H1 (cell line): ENCODE measurements around the gene BCKDHB. TPM values are rescaled to one million over a fixed set of nuclear protein-coding genes. Genes with fewer than 3 reads are reported as not detected.

Experiments
- CTCF ChIA-PET: fragments of 300-600 bp; sonication (Branson Sonifier 250); formaldehyde crosslinking; loops from one replicate; lab custom pipeline; 2021; ENCODE audit not compliant: partially characterized antibody; lab: Charles Lee
- POLR2A ChIA-PET: fragments of 300-600 bp; sonication (Branson Sonifier 250); formaldehyde crosslinking; loops from one replicate; lab custom pipeline; 2021; ENCODE audit warnings: inconsistent platforms; ENCODE audit not compliant: partially characterized antibody; lab: Charles Lee
- DNase-seq, 2 experiments: peaks; one replicate each; pipeline versions ENCODE4 v3.0.0 to v3.0.0-alpha.2; 2010 to 2022; ENCODE audit warnings: low spot score in 2 of 2, low read depth in 1 of 2, mixed read lengths in 1 of 2
- FAIRE-seq: peaks from 2 replicates; lab custom pipeline; 2011; peaks lifted over from hg19 to GRCh38; lab: Jason Lieb, UNC
- H2AFZ ChIP-seq: 2 replicates; pipeline ENCODE4 v1.8.1; 2012; ENCODE audit warnings: low read length, inconsistent platforms
- H2AK5ac ChIP-seq: 2 replicates; pipeline ENCODE4 v1.6.1; 2013; ENCODE audit warnings: low read depth, low read length
- H2BK120ac ChIP-seq: replicated peaks from 2 replicates; pipeline ENCODE3; 2013; ENCODE audit warnings: low read depth, low read length, inconsistent platforms
- H2BK12ac ChIP-seq: 2 replicates; pipeline ENCODE4 v1.6.1; 2013; ENCODE audit warnings: low read depth, low read length
- H2BK15ac ChIP-seq: 2 replicates; pipeline ENCODE4 v1.6.1; 2013; ENCODE audit warnings: low read length
- H2BK20ac ChIP-seq: 2 replicates; pipeline ENCODE4 v1.6.1; 2013; ENCODE audit warnings: low read length
- H2BK5ac ChIP-seq: 2 replicates; pipeline ENCODE4 v1.6.1; 2013; ENCODE audit warnings: low read depth, low read length
- H3K14ac ChIP-seq: 2 replicates; pipeline ENCODE4 v1.6.1; 2013; ENCODE audit warnings: inconsistent platforms; ENCODE audit not compliant: insufficient read length
- H3K18ac ChIP-seq: 2 replicates; pipeline ENCODE4 v1.6.1; 2013; ENCODE audit warnings: low read length; ENCODE audit errors: extremely low read depth
- H3K23ac ChIP-seq: 2 replicates; pipeline ENCODE4 v1.6.1; 2013; ENCODE audit warnings: inconsistent platforms; ENCODE audit not compliant: insufficient read length
- H3K23me2 ChIP-seq: 2 replicates; pipeline ENCODE4 v1.6.1; 2013; ENCODE audit warnings: low read depth, low read length
- H3K27ac ChIP-seq: 2 replicates; pipeline ENCODE4 v1.6.1; 2011; ENCODE audit warnings: low read depth, low read length, inconsistent platforms
- H3K27me3 ChIP-seq, 4 experiments: replicated peaks in 1 of 4; 1 replicate in 1 of 4; 2 replicates in 3 of 4; pipeline versions ENCODE4 v1.6.1 to v1.8.1; 2011 to 2013; ENCODE audit warnings: low read length in 3 of 4, mild to moderate bottlenecking in 3 of 4, inconsistent platforms in 2 of 4, mixed read lengths in 2 of 4, moderate library complexity in 1 of 4; ENCODE audit not compliant: control insufficient read depth in 3 of 4, insufficient read depth in 3 of 4; ENCODE audit errors: extremely low read depth in 1 of 4
- H3K36me3 ChIP-seq, 4 experiments: 2 replicates each; pipeline versions ENCODE4 v1.6.1 to v1.8.1; 2011 to 2013; ENCODE audit warnings: mild to moderate bottlenecking in 4 of 4, low read length in 3 of 4, moderate library complexity in 2 of 4, control low read depth in 1 of 4, inconsistent platforms in 1 of 4; ENCODE audit not compliant: insufficient read depth in 4 of 4, control insufficient read depth in 2 of 4
- H3K4ac ChIP-seq: replicated peaks from 2 replicates; pipeline ENCODE3; 2013; ENCODE audit warnings: low read length, low read depth, mixed read lengths, inconsistent platforms; ENCODE audit not compliant: insufficient read length
- H3K4me1 ChIP-seq, 4 experiments: replicated peaks in 1 of 4; 1 replicate in 1 of 4; 2 replicates in 3 of 4; pipeline versions ENCODE4 v1.6.1 to v1.8.1; 2011 to 2013; ENCODE audit warnings: low read length in 3 of 4, inconsistent platforms in 2 of 4, mixed read lengths in 1 of 4; ENCODE audit not compliant: insufficient read depth in 4 of 4, control insufficient read depth in 3 of 4
- H3K4me2 ChIP-seq, 2 experiments: 2 replicates each; pipeline versions ENCODE4 v1.6.1 to v1.8.1; 2011 to 2013; ENCODE audit warnings: low read depth in 2 of 2, low read length in 2 of 2, control low read depth in 1 of 2, inconsistent platforms in 1 of 2, mild to moderate bottlenecking in 1 of 2; ENCODE audit not compliant: insufficient read depth in 1 of 2
- H3K4me3 ChIP-seq, 4 experiments: fragments of 200-600, 300-600 bp in 1 of 4; sonication (generic), shearing (Covaris generic), sonication (Bioruptor Twin) in 1 of 4; 2 replicates each; pipeline versions ENCODE4 v1.5.1 to v1.8.1; 2011 to 2016; ENCODE audit warnings: low read length in 4 of 4, low read depth in 3 of 4, control low read depth in 2 of 4, inconsistent platforms in 2 of 4, mild to moderate bottlenecking in 2 of 4, mixed read lengths in 1 of 4, moderate library complexity in 1 of 4; ENCODE audit not compliant: insufficient read depth in 2 of 4; ENCODE audit errors: extremely low read depth in 1 of 4
- H3K56ac ChIP-seq: replicated peaks from 2 replicates; pipeline ENCODE3; 2013; ENCODE audit warnings: low read depth, mild to moderate bottlenecking, mixed read lengths, low read length, inconsistent platforms; ENCODE audit not compliant: insufficient read length
- H3K79me1 ChIP-seq: 2 replicates; pipeline ENCODE4 v1.6.1; 2013; ENCODE audit warnings: low read depth, low read length, control low read depth
- H3K79me2 ChIP-seq, 2 experiments: 2 replicates each; pipeline versions ENCODE4 v1.6.1 to v1.8.1; 2012 to 2013; ENCODE audit warnings: low read length in 2 of 2, mild to moderate bottlenecking in 2 of 2, inconsistent platforms in 1 of 2; ENCODE audit not compliant: insufficient read depth in 2 of 2, control insufficient read depth in 1 of 2
- H3K9ac ChIP-seq, 4 experiments: replicated peaks in 1 of 4; 1 replicate in 1 of 4; 2 replicates in 3 of 4; pipeline versions ENCODE4 v1.6.1 to v1.8.1; 2011 to 2013; ENCODE audit warnings: low read depth in 3 of 4, low read length in 3 of 4, control low read depth in 2 of 4, mild to moderate bottlenecking in 2 of 4, moderate library complexity in 2 of 4, inconsistent platforms in 1 of 4; ENCODE audit errors: extremely low read depth in 1 of 4
- H3K9me3 ChIP-seq, 2 experiments: 2 replicates each; pipeline versions ENCODE4 v1.6.1 to v1.8.1; 2012 to 2013; ENCODE audit warnings: mild to moderate bottlenecking in 2 of 2, moderate library complexity in 2 of 2, control low read depth in 1 of 2, inconsistent platforms in 1 of 2, low read depth in 1 of 2, low read length in 1 of 2, mixed read lengths in 1 of 2; ENCODE audit not compliant: insufficient read depth in 2 of 2
- H4K20me1 ChIP-seq, 2 experiments: replicated peaks in 1 of 2; 2 replicates each; pipeline versions ENCODE3 to v1.8.1; 2011 to 2013; ENCODE audit warnings: inconsistent platforms in 2 of 2, low read length in 2 of 2, mild to moderate bottlenecking in 1 of 2; ENCODE audit not compliant: insufficient read depth in 2 of 2, control insufficient read depth in 1 of 2
- H4K5ac ChIP-seq: 2 replicates; pipeline ENCODE4 v1.6.1; 2013; ENCODE audit warnings: low read length, low read depth, mixed read lengths, inconsistent platforms; ENCODE audit not compliant: insufficient read length
- H4K8ac ChIP-seq: 2 replicates; pipeline ENCODE4 v1.8.0; 2013; ENCODE audit warnings: mild to moderate bottlenecking, moderate library complexity, low read length, inconsistent platforms; ENCODE audit not compliant: insufficient read depth; ENCODE audit errors: extremely low read depth
- H4K91ac ChIP-seq: replicated peaks from 2 replicates; pipeline ENCODE3; 2013; ENCODE audit warnings: low read length, mixed read lengths, inconsistent platforms; ENCODE audit not compliant: insufficient read length
- CBX8 ChIP-seq: fragments of 300-800, 300-1000 bp; sonication (generic); IDR thresholded peaks from 2 replicates; pipeline ENCODE4 v1.7.1; 2016; ENCODE audit warnings: low read depth, low read length, borderline replicate concordance
- CEBPB ChIP-seq: IDR thresholded peaks from 2 replicates; pipeline ENCODE4 v1.6.1; 2012; ENCODE audit warnings: low read depth, low read length
- EZH2 ChIP-seq: fragments of 200-600 bp; sonication (generic); IDR thresholded peaks from 2 replicates; pipeline ENCODE4 v1.7.1; 2012; ENCODE audit warnings: low read depth, mild to moderate bottlenecking, moderate library complexity, low read length, inconsistent platforms; ENCODE audit not compliant: severe bottlenecking
- HDAC2 ChIP-seq, 2 experiments: fragments of 300-600 bp in 1 of 2; sonication (generic) in 1 of 2; IDR thresholded peaks; 2 replicates each; pipeline ENCODE4 v1.6.1; 2011 to 2012; ENCODE audit warnings: low read depth in 2 of 2, low read length in 2 of 2, mild to moderate bottlenecking in 2 of 2, moderate library complexity in 2 of 2, borderline replicate concordance in 1 of 2, inconsistent platforms in 1 of 2
- KDM5A ChIP-seq: fragments of 200-600 bp; IDR thresholded peaks from 2 replicates; pipeline ENCODE4 v1.7.1; 2012; ENCODE audit warnings: mild to moderate bottlenecking, low read length, inconsistent platforms, mixed read lengths
- MAFK ChIP-seq: IDR thresholded peaks from 2 replicates; pipeline ENCODE4 v1.6.1; 2012; ENCODE audit warnings: low read depth, mild to moderate bottlenecking, improper control_type of control experiment, low read length
- PHF8 ChIP-seq: fragments of 200-600 bp; sonication (generic); conservative IDR thresholded peaks from 2 replicates; pipeline ENCODE4 v1.7.1; 2012; ENCODE audit warnings: low read depth, mild to moderate bottlenecking, inconsistent platforms, low read length, moderate library complexity
- POLR2A ChIP-seq, 2 experiments: IDR thresholded peaks; 1 replicate in 1 of 2; 2 replicates in 1 of 2; pipeline ENCODE4 v1.6.1; 2011; ENCODE audit warnings: low read depth in 2 of 2, low read length in 2 of 2, mild to moderate bottlenecking in 2 of 2; ENCODE audit errors: control extremely low read depth in 1 of 2
- RBBP5 ChIP-seq: IDR thresholded peaks from 2 replicates; pipeline ENCODE4 v1.7.1; 2012; ENCODE audit warnings: low read depth, mild to moderate bottlenecking, inconsistent platforms, low read length, moderate library complexity, borderline replicate concordance
- RFX5 ChIP-seq: IDR thresholded peaks from 2 replicates; pipeline ENCODE4 v1.6.1; 2011; ENCODE audit warnings: low read depth, low read length, improper control_type of control experiment, borderline replicate concordance
- RNF2 ChIP-seq: fragments of 200-900, 300-1000 bp; sonication (generic); IDR thresholded peaks from 2 replicates; pipeline ENCODE4 v1.7.1; 2016; ENCODE audit warnings: borderline replicate concordance, low read depth, mild to moderate bottlenecking, antibody characterized with exemption, low read length; ENCODE audit not compliant: poor library complexity, severe bottlenecking; ENCODE audit errors: missing control alignments
- SRF ChIP-seq: IDR thresholded peaks from 2 replicates; pipeline ENCODE4 v1.6.1; 2011; ENCODE audit warnings: mild to moderate bottlenecking, low read depth, low read length, moderate library complexity
- TBP ChIP-seq: IDR thresholded peaks from 2 replicates; pipeline ENCODE4 v1.6.1; 2011; ENCODE audit warnings: low read depth, low read length, improper control_type of control experiment
- YY1 ChIP-seq: IDR thresholded peaks from 2 replicates; pipeline ENCODE4 v1.6.1; 2011; ENCODE audit warnings: low read depth, mild to moderate bottlenecking, low read length
- WGBS, 2 experiments: shearing (Covaris generic) in 1 of 2; methylation state at CpG; one replicate each; pipeline versions ENCODE4 v1.1.6 to v1.1.7; 2013 to 2015; ENCODE audit warnings: low lambda C conversion rate in 2 of 2, mixed read lengths in 2 of 2, inconsistent platforms in 1 of 2, low coverage in 1 of 2, missing lambda C conversion rate in 1 of 2; ENCODE audit not compliant: insufficient replicate concordance in 2 of 2, insufficient coverage in 1 of 2, insufficient read length in 1 of 2; ENCODE audit errors: extremely low coverage in 1 of 2, missing lambda C conversion rate in 1 of 2; 5-methylcytosine and 5-hydroxymethylcytosine counted together
- polyA plus RNA-seq, 7 experiments: library from polyadenylated mRNA; depleted of rRNA in 3 of 7; stranded (reverse) in 5 of 7; unstranded in 2 of 7; fragments of >200 nt in 5 of 7; fragments of 200-250 nt in 2 of 7; gene quantifications; 1 replicate in 5 of 7; 2 replicates in 1 of 7; 4 replicates in 1 of 7; pipeline versions ENCODE4 v1.2.1 to v1.2.3, GENCODE V29; 2011 to 2013; ENCODE audit warnings: missing spikeins in 2 of 7, mixed read lengths in 2 of 7
- total RNA-seq: library from RNA; stranded (reverse); fragmentation: NEBNext Ultra II Directional; extraction: Animal tissue kit (Norgen Biotek cat#: 25700); gene quantifications from 2 replicates; pipeline ENCODE4 v1.2.1, GENCODE V29; 2021

Gene BCKDHB
- total and polyA plus RNA-seq, 2 of the 8 experiments (the other 6 are each of a cell fraction or from before 2014, with no cell fraction given): 22.1 to 30.8 TPM

DNA sequence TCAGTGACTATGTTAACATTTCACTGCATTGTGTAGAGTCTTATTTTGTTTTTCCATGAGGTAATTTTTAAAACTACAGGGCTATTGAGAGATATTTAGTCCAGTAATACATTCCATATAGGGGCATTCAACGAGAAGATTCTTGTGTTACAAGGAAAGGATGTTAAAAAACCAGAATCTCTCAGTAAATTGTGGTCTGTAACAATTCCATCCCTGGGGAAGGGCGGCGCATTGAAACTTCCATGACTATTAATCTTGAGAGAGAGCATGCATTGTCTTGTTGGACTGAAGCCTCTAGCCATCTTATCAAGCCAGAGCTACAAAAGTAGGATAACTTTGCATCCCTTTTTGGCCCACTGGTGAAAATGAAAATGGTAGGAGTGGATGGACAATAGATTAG, 119.7 kb downstream of the BCKDHB start:
- WGBS, 2 experiments: 98% methylated on average over 3 of the region's 3 CpGs; no CpG with 5 or more reads in 1 of the 2 experiments
- TF ChIP-seq MAFK (no peak), EZH2 (no peak), RNF2 (no peak), HDAC2 (IDR thresholded peaks at IDR 0.05; ENCODE audit: borderline replicate concordance in 1 of 2, low read depth in 2 of 2, low read length in 2 of 2) (no peak), TBP (no peak), CEBPB (no peak), SRF (no peak), RBBP5 (no peak), PHF8 (no peak), POLR2A (IDR thresholded peaks at IDR 0.05; ENCODE audit: control extremely low read depth in 1 of 2, low read depth in 2 of 2, low read length in 2 of 2) (no peak), CBX8 (no peak), KDM5A (no peak), YY1 (no peak), RFX5 (no peak)

More for the DNA sequence above, 119.7 kb downstream of the BCKDHB start:
- no peak overlapping the region for H2BK20ac ChIP-seq
- CTCF ChIA-PET: no interaction called here
- H3K79me1 ChIP-seq: no peaks in the 10 kb centered on the region; the same call in 1 of the 2 replicates
- no peak overlapping the region for H3K4me3 ChIP-seq
- no peak overlapping the region for H3K18ac ChIP-seq
- H3K27ac ChIP-seq: no peak overlapping the region
- no peak overlapping the region for H2BK120ac ChIP-seq
- H4K91ac ChIP-seq: no peak overlapping the region
- no peak overlapping the region for H2BK12ac ChIP-seq
- H3K9me3 ChIP-seq: 0 out of 4 replicates have a peak, but pooled peaks cover 0 to 2% of the 10 kb centered on the region in 2 experiments
- H3K14ac ChIP-seq: no peak overlapping the region
- H3K56ac ChIP-seq: no peak overlapping the region
- H4K20me1 ChIP-seq: no peaks in the 10 kb centered on the region
- no peak overlapping the region for H4K8ac ChIP-seq
- no peak overlapping the region for H3K9ac ChIP-seq
- no peak overlapping the region for H4K5ac ChIP-seq
- H3K23me2 ChIP-seq: no peaks in the 10 kb centered on the region
- H3K79me2 ChIP-seq: no peaks in the 10 kb centered on the region
- H3K4ac ChIP-seq: no peak overlapping the region
- no peak overlapping the region for H2AK5ac ChIP-seq
- no peak overlapping the region for H2BK5ac ChIP-seq
- H2AFZ ChIP-seq: no peak overlapping the region
- H3K4me2 ChIP-seq: no peak overlapping the region
- peaks cover 0 to 4% (median under 1%) of the 10 kb centered on the region in 4 experiments; a peak in 1 of 7 replicates for H3K4me1 ChIP-seq
- no peak overlapping the region for H2BK15ac ChIP-seq
- H3K23ac ChIP-seq: no peak overlapping the region
- FAIRE-seq: no peak
- no peaks in the 10 kb centered on the region for H3K27me3 ChIP-seq
- no peaks in the 10 kb centered on the region for H3K36me3 ChIP-seq
- DNase-seq: no peak
- POLR2A ChIA-PET: no interaction called here
